GM10248 (cell line): ENCODE results near the gene ZNF219.

ENCODE experiments used
- CTCF ChIA-PET: fragments of 300-600 bp; sonication (Branson Sonifier 250); formaldehyde crosslinking; extraction: SDS; loops from one replicate; lab custom pipeline; 2021; ENCODE audit warnings: antibody characterized with exemption; lab: Yijun Ruan, JAX
- POLR2A ChIA-PET: fragments of 350-650 bp; sonication (Branson Sonifier 250); formaldehyde crosslinking; extraction: SDS; loops from one replicate; lab custom pipeline; 2020; ENCODE audit warnings: antibody characterized with exemption; lab: Yijun Ruan, JAX
- DNase-seq: peaks from one replicate; pipeline ENCODE4 v3.0.0; 2012; ENCODE audit errors: extremely low spot score
- CTCF ChIP-seq: IDR thresholded peaks from 2 replicates; pipeline ENCODE4 v1.5.1; 2012; ENCODE audit warnings: mild to moderate bottlenecking, low read depth; ENCODE audit errors: extremely low read depth, missing control alignments, control extremely low read depth

ZNF219 gene

GRCh38 chr14:21099596-21099985, 1.1 kb upstream of the ZNF219 start:
- no peak for TF ChIP-seq CTCF
- DNase-seq, result no peak
- ChIA-PET POLR2A (no interaction called here), CTCF (interaction anchor here (1.5 to 12.8 kb wide), 3 partner anchors 9 to 84 kb away, joined by 3 to 218 read pairs (median 8); no protein-coding TSS in a partner anchor)

- no peak for TF ChIP-seq CTCF
- CTCF ChIA-PET, result interaction anchor here (1.5 to 12.8 kb wide), 5 partner anchors 9 to 83 kb away, joined by 3 to 218 read pairs (median 15); no protein-coding TSS in a partner anchor
- POLR2A ChIA-PET, result no interaction called here
- DNase-seq, result no peak
Measured at GRCh38 chr14:21098892-21099595, 589 bp upstream of the ZNF219 start.

GRCh38 chr14:21097636-21098075, 799 bp downstream of the ZNF219 start:
- ChIA-PET CTCF (interaction anchor here (1.1 to 7.8 kb wide), 5 partner anchors 9 to 82 kb away, joined by 3 to 228 read pairs (median 130); partner anchors contain the start of gene TMEM253), POLR2A (no interaction called here)
- no peak for DNase-seq
- no peak for TF ChIP-seq CTCF

- CTCF ChIA-PET, result interaction anchor here (1.1 to 7.8 kb wide), 5 partner anchors 9 to 82 kb away, joined by 3 to 228 read pairs (median 130); partner anchors contain the start of gene TMEM253
- POLR2A ChIA-PET, result no interaction called here
- no peak for DNase-seq
- TF ChIP-seq CTCF, result no peak
Measured at GRCh38 chr14:21096978-21097635, 1.3 kb downstream of the ZNF219 start.

- ChIA-PET POLR2A (no interaction called here), CTCF (interaction anchor here (1.1 to 7.8 kb wide), 5 partner anchors 9 to 81 kb away, joined by 3 to 228 read pairs (median 130); partner anchors contain the start of gene TMEM253)
- DNase-seq, result no peak
- no peak for TF ChIP-seq CTCF
Measured at GRCh38 chr14:21096438-21096837, 2.0 kb downstream of the ZNF219 start.

- ChIA-PET CTCF (interaction anchor here (1.1 to 7.8 kb wide), 5 partner anchors 11 to 80 kb away, joined by 3 to 228 read pairs (median 130); partner anchors contain the start of gene TMEM253), POLR2A (no interaction called here)
- DNase-seq, result no peak
- TF ChIP-seq CTCF, result no peak
Measured at GRCh38 chr14:21095430-21096205, 2.8 kb downstream of the ZNF219 start.
